GM21825 (cell line): ENCODE data around the gene PRTG.
"Not testable (repeated sequence)": the region's sequence is repeated elsewhere in the genome, so short reads cannot be mapped to it uniquely, and the experiment has no call there.

Source experiments
- ATAC-seq: cut with Tn5 transposase; IDR thresholded peaks from one replicate; pipeline ENCODE4 v1.9.1; 2021; ENCODE audit warnings: mild to moderate bottlenecking, moderate library complexity; ENCODE audit not compliant: unreplicated experiment

The PRTG gene

DNA sequence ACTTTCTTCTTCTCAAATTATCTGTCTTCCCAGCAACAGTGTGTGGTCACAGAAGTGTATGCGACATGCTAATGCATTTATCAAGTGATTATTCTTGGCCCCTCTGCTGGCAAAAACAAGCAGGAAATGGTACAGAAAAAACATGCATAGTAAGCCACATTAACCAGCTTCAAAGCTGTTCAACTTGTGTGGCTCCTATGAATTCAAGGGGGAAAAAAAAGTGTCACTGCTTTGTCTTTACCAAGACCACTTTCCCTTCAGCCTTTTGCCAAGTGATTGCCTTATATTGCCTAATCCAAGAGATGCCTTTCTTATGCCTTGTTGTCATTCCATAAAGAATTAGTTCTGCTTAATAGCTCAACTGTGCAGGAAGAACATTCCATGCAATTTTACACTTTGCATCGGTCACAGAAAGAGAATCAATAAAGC, 39.1 kb downstream of the PRTG start:
- no peak for ATAC-seq

DNA sequence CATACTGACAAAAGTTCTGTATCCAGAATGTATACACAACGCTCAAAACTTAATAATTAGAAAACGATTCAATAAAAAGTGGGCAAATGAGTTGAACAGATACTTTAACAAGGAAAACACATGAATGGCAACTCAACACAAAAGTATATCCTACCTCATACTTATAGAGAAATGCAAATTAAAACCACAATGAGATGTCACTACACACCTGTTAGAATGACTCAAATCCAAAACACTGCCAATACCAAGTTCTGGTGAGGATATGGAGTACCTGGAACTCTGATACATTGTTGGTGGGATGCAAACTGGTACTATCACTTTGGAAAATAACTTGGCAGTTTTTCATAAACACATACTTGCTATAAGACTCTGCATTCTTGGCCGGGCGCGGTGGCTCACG, 42.1 kb downstream of the PRTG start:
- no peak for ATAC-seq

DNA sequence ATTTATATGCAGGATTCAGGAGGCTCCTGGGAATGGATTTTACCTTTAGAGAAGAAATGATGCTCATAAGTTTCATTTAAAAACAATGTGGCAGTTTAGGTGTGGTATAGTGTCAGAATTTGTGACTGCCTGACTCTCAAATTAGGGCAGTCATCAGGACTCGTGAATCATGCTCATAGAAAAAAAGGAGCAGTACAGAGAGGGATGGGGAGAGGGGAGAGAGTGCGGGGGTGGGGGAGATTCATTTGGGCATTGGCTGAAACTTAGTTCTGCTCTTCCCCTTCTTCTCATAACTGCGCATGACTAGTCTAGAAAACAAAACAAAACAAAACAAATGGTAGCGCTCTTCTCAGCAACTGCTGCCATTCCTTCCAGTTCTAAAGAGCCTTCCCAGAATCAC, 44.3 kb downstream of the PRTG start:
- ATAC-seq = no peak

DNA sequence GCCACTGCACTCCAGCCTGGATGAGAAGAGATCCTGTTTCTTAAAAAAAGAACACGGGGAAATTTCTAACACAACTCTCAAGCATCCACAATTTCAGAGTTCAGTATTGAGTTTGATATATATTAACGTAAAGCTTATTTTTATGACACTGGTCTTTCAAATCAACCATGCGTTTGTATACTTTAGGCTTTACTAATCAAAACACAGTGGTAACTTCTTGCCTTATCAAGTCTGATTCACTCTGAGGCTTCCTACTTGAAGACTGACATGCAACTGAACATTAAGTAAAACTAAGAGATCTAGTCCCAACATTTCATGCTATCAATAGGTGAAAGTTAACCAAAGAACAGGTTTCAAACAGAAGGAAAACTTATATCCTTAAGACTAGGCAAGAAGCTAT, 46.7 kb downstream of the PRTG start:
- ATAC-seq = no peak

DNA sequence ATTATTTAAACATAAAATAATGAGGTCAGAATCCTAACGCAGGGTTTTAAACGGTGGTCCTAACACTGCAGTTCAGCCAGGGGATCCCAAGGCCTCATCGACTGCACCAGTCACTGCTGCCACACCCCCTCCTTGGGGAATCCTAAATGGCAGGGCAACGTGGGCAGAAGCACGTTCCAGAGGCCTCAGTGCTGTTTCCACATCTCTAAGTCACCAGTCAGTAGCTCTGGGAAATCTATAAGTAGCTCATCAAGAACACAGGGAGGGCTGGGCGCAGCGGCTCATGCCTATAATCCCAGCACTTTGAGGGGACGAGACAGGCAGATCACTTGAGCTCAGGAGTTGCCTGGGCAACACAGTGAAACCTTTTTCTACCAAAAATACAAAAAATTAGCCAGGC, 47.5 kb downstream of the PRTG start:
- ATAC-seq = no peak

DNA sequence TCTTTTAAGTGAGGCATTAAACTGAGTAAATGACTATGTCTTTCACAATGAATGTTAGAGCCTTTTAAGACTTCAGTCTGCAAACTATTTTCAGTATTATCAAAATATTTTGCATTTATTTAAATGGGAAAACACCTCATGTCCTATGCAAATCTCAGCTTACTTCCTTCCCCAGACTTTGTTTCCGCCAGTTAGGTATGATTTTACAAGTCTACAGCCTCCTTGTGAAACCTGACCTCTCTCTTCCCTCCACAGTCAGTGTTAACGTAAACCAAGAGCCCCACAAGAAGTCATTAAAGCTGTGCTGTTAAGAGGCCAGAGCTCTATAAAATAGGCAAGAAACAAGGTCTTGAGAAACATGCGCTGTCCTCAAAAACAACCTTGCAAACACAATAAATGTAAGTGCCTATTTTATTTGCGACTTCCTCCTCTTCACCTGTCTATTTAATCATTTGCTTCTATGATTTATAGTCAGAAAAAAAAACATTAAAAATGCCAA, 48.3 kb downstream of the PRTG start:
- ATAC-seq = peak; percentile 90

DNA sequence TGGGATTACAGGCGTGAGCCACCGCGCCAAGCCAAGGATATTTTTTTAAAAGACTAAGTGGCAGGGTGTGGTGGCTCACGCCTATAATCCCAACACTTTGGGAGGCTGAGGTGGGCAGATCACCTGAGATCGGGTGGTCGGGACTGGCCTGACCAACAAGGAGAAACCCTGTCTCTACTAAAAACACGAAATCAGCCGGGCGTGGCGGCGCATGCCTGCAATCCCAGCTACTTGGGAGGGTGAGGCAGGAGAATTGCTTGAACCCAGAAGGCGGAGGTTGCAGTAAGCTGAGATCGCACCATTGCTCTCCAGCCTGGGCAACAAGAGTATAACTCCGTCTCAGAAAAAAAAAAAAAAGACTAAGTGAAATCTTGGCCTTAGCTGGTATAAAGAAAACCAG, 49.8 kb downstream of the PRTG start:
- ATAC-seq = not testable (repeated sequence)

DNA sequence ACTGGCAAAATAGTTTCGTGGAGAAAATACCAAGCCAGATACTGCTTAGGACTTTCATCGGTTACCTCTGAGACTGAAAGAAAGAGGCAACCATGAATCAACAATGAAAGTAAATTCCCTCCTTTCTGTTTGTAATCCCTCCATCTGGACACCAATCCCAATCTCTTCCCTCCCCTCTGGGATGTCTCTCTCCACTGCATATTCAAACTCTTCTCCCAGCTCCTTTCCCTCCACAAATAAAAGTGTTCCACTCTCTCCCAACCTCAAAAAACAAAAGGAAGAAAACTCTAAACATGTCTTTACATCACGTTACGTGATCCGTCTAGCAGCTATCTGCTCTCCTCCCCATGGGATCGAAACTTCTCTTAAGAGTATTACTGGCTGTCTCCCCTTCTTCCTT, 55.2 kb downstream of the PRTG start:
- no peak for ATAC-seq

DNA sequence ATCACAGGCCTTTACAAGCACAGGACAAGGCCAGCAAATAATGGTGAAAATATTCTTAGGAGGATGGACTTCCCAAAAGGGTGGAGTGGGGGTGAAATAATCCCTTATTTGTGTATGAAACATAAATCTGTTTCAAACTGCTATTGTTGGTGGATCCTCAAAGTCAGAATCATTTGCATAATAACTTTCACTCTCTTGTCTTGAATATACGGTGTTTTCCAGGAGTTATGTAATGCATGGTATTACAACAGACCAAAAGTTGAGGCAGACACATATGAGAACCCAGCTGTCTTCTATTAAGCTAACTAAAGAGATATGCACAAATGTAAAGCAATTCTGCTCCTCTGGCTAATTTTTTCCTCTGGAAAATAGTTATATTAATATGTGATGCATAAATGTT, 57.7 kb downstream of the PRTG start:
- peak; percentile 91 for ATAC-seq

DNA sequence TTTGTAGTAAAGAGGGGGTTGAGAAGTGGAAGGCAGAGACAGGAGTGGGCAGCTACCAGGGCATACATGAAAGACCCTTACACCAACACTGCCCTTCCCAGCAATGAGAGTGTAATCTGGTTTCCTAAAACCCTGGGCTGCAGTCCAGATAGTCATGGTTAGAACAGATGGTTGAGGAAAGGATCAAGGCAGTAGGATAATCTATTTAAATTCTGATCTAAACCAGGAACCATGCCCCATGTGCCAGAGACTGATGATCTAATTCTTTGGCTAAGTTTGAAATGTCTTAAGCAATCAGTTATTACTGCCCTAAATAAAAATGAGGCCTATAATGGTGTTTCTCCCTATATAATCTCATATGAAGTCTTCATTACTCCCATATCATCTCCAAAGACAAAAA, 59.6 kb downstream of the PRTG start:
- no peak for ATAC-seq

DNA sequence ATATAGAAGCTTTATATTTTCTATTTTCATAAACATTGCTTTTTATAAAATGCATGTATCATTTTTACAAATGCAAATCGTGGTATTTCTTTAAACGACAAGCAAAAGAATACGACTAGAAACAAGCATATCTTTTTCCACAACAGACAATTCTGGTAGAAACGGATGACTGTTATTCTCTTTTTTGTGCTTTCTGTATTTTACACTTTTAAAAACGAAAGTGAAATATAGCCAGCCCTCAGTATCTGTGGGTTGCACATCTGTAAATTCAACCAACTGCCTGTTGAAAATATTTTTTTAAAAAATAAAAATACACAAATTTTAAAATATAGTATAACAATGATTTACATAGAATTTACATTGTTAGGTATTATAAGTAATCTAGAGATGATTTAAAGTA, 61.3 kb downstream of the PRTG start:
- ATAC-seq = no peak

DNA sequence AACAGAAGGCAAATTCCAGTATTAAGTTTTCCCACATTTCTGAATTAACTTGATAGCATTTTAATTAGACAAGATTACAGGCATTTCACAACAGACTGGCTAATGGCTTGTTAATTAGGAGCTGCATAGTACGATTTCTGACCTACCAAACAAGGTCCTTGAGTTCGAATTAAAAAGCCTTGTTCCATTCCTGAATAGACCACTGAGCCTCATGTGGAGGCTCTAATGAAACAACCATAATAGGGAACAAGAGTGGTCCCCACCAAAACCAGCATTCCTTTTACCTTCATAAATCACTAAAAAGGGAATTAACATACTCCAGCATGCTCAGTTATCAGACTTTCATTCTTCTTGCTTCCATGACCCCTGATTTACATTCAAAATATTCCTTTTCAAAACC, 66.4 kb downstream of the PRTG start:
- no peak for ATAC-seq

DNA sequence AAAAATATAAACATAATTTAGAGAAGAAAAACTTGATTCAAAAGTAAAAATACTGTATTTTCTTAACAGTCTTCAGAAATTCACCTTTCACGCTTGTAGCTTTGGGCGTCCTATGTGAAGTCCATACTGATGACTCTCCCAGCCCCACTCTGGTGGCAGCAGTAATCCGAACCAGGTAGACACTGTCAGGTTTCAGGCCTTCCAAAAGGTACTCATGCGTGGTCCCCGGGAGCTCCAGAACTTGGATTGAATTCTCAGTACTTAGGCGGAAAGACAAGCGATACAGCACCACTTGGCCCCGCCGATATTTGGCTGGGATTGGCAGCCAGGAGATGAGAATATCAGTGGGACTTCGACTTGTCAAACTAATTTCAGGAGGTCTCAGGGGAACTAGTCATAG, 69.7 kb downstream of the PRTG start:
- ATAC-seq = no peak

DNA sequence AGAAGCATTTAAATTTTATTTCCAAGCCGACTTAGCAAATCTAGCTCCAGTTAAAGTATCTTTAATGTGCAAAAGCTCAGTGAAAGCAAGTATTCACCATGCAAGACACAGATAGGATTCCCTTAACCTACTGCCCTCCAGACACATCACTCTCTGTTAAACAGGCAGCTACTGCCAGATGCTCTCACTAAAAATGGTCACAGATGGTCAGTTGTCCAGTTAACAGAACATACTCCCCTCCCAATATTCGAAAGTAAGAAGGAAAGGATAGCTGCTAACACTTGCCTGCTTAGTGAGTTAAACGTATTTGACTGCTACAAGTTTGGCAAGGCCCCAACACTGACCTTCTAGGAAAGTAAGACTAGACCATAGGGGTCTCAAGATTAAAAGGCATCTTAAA, 73.7 kb downstream of the PRTG start:
- ATAC-seq = no peak

DNA sequence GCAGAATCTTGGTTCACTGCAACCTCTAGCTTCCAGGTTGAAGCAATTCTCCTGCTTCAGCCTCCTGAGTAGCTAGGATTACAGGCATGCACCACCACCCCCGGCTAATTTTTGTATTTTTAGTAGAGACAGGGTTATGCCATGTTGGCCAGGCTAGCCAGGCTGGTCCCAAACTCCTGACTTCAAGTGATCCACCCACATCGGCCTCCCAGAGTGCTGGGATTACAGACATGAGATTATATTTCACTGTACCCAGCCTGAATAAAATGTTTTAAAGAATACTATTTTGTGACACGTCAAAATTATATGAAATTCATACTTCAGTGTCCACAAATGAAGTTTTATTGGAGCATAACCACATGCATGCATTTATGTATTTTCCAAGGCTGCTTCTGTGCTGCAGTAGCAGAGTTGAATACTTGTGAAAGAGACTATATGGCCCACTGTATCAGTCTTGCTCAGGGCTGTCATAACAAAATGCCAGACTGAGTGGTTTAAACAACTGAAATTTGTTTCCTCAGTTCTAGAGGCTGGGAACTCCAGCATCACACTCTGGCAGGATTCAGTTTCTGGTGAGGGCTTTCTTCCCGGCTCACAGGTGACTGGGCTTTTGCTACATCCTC, 77.2 kb downstream of the PRTG start:
- no peak for ATAC-seq

DNA sequence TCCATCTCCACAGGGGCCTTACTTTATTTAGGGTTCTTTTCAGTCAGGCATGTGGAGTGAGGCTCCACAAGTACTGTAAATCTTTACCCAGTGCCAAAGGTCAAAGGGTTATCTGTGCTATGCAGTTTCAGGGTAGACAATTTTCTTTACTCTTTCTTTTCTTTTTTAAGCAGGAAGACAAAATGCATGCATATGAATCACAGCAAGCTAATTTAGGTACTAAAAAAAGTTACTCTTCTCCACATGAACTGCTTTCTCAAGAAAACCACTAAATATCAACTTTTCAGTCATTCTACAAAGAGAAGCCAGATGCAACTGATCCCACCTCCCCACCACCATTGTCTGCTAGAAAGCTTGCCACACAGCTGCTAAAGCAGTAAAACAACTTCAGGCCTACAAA, 81.5 kb downstream of the PRTG start:
- ATAC-seq = no peak

DNA sequence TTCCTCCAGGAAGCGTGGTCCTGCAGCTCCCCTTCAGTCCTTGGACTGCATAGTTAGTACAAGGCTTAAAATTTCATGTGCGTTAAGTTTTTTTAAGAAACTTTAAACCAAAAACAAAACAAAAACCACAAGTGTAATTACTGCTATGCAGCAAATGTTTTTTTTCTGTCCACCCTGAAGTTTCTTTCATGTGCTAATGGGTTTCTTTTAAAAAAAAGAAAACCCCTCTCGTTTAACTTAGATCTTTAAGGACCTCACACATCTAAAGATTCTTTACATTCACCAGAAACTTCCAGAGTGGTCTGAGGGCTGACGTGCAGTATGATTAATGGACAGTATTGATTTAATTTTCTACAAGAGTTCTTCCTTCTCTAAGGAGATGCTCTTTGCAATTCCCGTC, 82.8 kb downstream of the PRTG start:
- no peak for ATAC-seq

DNA sequence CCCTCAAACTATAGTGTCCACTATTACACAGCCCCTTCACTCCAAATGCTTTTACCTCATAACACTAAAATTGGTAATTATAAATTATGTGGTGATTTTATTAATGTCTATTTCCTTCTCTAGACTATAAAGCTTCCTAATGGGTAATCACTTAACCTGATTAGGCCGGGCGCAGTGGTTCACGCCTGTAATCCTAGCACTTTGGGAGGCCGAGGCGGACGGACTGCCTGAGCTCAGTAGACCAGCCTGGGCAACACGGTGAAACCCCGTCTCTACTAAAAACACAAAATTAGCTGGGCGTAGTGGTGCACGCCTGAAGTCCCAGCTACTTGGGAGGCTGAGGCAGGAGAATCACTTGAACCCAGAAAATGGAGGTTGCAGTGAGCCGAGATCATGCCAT, 83.5 kb downstream of the PRTG start:
- ATAC-seq = no peak

DNA sequence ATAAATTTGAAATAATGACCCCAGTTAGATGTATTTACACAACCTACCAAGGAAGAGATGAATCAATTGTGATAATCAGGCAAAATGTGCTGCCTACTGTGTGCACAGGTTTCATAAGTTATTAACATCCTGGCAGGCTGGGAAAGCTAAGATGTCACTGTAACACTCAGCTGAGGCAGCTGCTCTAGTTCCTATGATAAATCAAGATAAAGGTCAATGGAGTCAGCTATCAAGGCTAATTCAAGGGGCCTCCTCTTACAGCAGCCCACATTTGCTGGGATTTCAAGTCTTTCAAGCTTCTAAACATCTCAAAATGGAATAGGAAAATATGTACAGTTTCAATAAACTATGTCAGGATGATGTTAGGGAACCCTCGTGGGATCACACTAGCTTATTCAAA, 84.1 kb downstream of the PRTG start:
- ATAC-seq = no peak

DNA sequence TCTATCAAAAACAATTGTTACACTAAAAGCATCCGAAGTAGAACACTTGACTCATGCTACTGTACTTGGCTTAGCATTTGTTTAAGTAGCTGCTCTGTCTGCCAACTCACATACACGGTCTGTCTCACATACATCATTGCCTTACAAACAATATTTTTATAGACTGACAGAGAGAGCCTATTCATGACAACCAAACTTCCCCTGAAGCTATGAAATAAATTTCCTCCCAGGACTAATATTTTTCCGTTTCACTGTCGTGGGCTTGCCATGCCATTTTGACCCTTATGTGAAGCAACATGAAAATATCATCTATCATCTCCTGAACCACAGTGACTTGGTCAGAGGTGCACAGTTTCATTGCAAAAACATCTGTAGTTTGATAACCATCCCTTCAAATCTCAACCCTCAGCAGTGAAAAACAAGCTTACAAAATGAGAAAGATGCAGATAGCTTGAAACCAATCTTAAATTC, 88.4 kb downstream of the PRTG start:
- no peak for ATAC-seq

DNA sequence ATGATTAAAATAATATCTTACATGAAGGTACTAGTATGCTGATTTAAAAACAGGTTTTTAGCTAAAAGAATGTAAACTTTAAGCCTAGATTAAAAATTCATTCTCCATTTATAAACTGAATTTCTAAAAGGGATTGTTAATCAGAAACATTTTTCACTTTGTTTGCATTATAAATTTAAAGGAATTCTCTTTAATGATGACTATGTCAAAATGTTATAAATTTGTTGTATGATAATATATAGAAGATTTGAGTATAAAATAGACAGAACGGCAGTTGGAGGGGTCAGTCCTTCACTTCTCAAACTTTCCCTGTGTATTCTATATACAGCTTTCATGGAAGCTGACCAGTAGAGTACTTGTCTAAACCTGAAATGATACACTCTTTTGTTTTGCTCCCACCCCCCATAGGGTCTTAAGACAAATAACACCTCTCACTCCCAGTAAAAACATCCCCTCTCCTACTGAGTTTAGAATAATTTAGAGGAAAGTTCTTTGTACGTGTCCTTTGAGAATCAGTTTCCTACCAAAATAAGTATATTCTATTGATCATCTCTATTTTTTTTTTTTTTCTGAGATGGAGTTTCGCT, 90.0 kb downstream of the PRTG start:
- no peak for ATAC-seq

DNA sequence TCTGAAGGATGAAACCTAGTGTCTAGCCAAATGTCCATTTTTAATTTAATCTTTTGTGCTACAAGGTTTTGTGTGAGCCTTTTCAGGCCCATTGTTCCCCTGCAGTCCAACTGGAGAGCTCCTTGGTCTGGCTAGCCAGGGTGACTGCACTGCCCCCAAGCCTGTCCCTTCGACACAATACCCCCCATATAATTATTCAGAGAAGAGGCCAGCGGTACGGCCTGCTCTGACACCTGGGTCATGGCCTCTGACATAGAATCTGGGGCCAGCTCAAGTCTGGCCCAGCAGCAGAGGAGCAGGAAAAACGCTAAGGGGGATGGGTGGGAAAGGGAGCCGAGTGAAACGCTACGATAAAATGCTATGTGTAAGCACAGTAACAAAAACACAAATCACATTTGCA, 90.6 kb downstream of the PRTG start:
- no peak for ATAC-seq

DNA sequence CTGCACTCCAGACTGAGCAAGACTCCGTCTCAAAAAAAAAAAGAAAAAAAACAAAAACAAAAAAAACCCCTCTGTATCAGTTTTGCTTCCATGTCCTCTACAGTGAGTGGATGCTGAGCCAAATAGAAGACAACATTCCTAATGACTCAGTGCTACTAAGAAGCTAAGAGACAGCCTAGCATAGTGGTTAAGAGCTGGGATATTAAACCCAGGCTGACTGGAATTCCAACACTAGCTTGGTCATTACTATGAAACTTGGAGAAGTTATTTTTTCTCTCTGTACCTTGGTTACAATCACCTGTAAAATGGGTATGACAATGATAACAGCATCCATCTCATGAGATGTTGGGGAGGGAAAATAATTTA, 93.9 kb downstream of the PRTG start:
- no peak for ATAC-seq
